ENCODE data around the gene METTL14.

The METTL14 gene

GRCh38 chr4:118759481-118759880 is 74.3 kb downstream of the METTL14 start:
- no peak for DNase-seq

GRCh38 chr4:118760092-118760491 is 74.9 kb downstream of the METTL14 start:
- DNase-seq = no peak

GRCh38 chr4:118760493-118760892 is 75.3 kb downstream of the METTL14 start:
- DNase-seq = no peak

DNA sequence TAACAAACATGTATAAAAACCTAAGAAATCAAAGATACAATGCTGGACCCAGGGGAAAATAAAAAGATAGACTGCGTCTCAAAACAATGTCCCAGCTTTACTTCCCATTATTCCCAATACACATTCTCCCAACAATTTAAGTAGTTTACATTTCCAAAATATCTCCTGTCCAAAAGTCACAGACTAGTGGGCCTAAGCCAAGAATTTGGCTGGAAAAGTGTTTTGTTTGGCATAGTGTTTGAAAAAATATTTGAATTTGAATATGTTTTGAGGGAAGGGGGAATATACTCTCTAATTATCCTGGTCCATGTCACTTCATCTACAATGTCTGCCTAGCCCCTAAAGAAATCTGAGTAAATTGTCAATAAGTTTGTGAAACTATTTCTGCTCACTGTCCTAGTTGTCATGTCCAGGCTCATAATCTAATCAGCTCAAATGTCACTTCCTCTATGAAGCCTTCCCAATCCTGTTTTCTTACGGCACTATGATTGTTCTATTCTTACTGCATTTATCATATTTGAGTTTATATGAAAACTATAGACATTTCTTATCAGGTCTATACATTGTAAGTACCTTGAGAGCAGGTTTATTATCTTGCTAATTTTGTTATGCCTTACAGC is 76.3 kb downstream of the METTL14 start:
- no peak for DNase-seq

DNA sequence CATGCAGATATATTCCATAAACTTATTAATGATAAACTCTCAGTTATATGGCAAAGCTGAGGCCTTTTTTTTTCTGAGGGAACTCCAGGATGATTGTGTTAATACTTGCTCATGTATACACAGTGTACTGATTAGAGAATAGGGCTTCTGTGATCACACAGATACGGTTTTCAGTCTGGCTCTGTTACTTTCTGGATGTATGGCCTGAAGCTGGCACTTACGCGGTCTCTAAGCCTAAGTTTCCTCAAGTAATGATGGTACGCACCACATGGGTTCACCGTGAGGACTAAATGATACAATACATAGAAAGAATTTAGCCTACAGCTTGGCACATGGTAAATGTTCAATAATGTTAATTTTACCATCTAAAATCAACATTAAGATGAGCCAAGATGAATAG is 77.0 kb downstream of the METTL14 start:
- DNase-seq = no peak

DNA sequence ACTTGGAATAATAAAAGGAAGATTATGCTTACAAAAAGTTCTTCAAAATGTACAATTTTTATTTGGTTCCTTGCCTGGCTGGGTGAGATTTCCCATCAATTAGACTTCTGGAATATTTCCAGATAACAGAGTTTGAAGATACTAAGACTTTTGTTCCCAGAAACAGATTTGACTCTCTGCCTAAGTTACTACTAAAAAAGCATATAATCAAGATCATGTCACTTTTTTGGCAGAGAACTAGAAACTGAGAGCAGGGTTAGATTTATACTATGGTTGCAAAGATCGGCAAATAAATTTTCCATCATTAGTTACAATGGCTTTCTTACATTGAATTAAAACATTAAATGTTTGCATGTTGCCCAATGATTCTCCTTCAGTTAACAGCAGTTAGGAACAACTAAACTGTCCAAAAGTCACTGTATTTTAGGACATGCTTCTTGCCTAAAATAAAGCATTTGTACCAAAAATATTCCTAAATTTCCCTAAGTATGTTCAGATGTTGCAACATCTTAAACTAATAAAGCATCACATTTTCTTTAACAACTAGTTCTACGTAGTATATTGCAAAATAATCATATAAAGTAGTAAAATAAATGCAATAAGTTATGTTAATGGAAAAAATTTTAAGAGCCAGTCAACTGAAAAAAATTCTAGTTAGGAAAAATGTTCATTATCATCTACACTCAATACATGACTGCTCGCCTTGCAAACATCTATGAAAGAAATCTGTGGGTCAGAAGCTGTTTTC is 77.7 kb downstream of the METTL14 start:
- no peak for DNase-seq

Measured in NCI-H1930 (cell line).